Activated CD8-positive, alpha-beta memory T cell treated with anti-CD3 and anti-CD28 coated beads, Interleukin-2, amount 10 ng/mL, durations not matched to agents 7 days and 5 days (primary cell): ENCODE measurements around the gene CCNB3. TPM values are rescaled to one million over a fixed set of nuclear protein-coding genes. Genes with fewer than 3 reads are reported as not detected.

Source experiments
- total RNA-seq, 2 experiments: library from RNA; stranded (reverse); gene quantifications; one replicate each; pipeline ENCODE4 v1.2.3, GENCODE V29; 2021

The CCNB3 gene
- total RNA-seq, 2 experiments from 2014 or later, result 0.23 to 0.49 TPM

Other genes starting within 250 kb of the CCNB3 start
- gene AKAP4, start 3.8 kb upstream of the CCNB3 start, total RNA-seq, result not detected